Measurements from ENCODE around the gene KLHL8.

The KLHL8 gene

DNA sequence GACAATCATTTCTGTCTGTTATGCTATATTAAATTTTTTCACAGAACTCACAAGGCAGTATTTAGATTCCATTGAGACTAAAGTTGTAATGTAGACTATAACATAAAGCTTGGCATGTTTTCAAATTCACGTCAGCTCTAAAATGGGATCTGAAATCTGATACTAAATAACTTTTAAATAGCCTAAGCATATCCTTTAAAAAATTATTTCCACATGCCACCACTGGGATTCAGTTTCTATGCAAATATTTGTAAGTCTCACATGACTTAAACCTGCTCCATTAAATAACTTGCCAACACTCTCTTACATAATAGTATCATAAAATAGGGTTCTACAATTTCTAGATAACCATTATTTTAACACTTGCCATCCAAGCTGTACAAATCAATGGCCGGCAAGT lies 32.4 kb downstream of the KLHL8 start:
- no peaks in the 10 kb centered on the region for H3K36me3 Mint-ChIP-seq (ENCODE audit: insufficient read depth)
- ATAC-seq (replicated peaks) (no peak), DNase-seq (no peak)
- H3K4me3 Mint-ChIP-seq: no peak overlapping the region
- no peak overlapping the region for H3K27ac Mint-ChIP-seq
- H3K27me3 Mint-ChIP-seq: no peaks in the 10 kb centered on the region
- H3K4me1 Mint-ChIP-seq (ENCODE audit: low read depth in 2 of 2): no peaks in the 10 kb centered on the region
- H3K9me3 Mint-ChIP-seq: no peaks in the 10 kb centered on the region

- Mint-ChIP-seq H3K27ac (no peak overlapping the region), H3K4me1 (ENCODE audit: low read depth in 2 of 2) (no peaks in the 10 kb centered on the region), H3K36me3 (ENCODE audit: insufficient read depth) (peaks cover 4% of the 10 kb centered on the region), H3K9me3 (no peaks in the 10 kb centered on the region), H3K27me3 (no peaks in the 10 kb centered on the region), H3K4me3 (no peak overlapping the region)
- ATAC-seq (replicated peaks) (no peak), DNase-seq (no peak)
Observed at GRCh38 chr4:87185146-87185870, 35.1 kb downstream of the KLHL8 start.

- no peaks in the 10 kb centered on the region for H3K27me3 Mint-ChIP-seq
- no peak for ATAC-seq (replicated peaks)
- peaks cover 8% of the 10 kb centered on the region for H3K36me3 Mint-ChIP-seq (ENCODE audit: insufficient read depth)
- no peaks in the 10 kb centered on the region for H3K4me1 Mint-ChIP-seq (ENCODE audit: low read depth in 2 of 2)
- H3K27ac Mint-ChIP-seq: no peak overlapping the region
- no peaks in the 10 kb centered on the region for H3K9me3 Mint-ChIP-seq
- DNase-seq: no peak
- H3K4me3 Mint-ChIP-seq: no peak overlapping the region
Observed at GRCh38 chr4:87180767-87181166, 39.7 kb downstream of the KLHL8 start.

GRCh38 chr4:87179751-87180150 lies 40.7 kb downstream of the KLHL8 start:
- Mint-ChIP-seq H3K36me3 (ENCODE audit: insufficient read depth) (peaks cover 11% of the 10 kb centered on the region), H3K9me3 (no peaks in the 10 kb centered on the region), H3K27me3 (no peaks in the 10 kb centered on the region), H3K27ac (no peak overlapping the region), H3K4me1 (ENCODE audit: low read depth in 2 of 2) (no peaks in the 10 kb centered on the region), H3K4me3 (no peak overlapping the region)
- no peak for DNase-seq
- no peak for ATAC-seq (replicated peaks)

GRCh38 chr4:87174672-87175071 lies 45.7 kb downstream of the KLHL8 start:
- no peak for ATAC-seq (replicated peaks)
- no peak for DNase-seq
- H3K4me1 Mint-ChIP-seq (ENCODE audit: low read depth in 2 of 2): no peaks in the 10 kb centered on the region

DNA sequence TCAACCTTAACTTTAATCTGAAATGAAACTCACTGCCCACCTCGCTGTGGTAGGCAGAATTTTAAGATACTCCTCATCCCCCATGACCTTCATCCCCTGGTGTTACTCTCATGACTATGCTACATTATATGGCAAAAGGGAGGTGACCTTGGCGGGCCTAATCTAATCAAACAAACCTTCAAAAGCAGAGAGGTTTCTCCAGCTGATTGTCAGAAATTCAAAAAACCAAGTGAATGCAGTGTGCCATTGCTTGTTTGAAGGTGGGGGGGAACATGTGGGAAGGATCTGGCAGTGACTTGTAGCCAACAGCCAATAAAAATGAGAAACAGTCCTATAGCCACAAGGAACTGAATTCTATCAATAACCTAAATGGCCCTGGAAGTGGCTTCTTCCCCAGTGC lies 48.5 kb downstream of the KLHL8 start:
- no peaks in the 10 kb centered on the region for H3K9me3 Mint-ChIP-seq
- no peaks in the 10 kb centered on the region for H3K27me3 Mint-ChIP-seq
- H3K27ac Mint-ChIP-seq: no peak overlapping the region
- no peak for ATAC-seq (replicated peaks)
- peaks cover 7% of the 10 kb centered on the region for H3K36me3 Mint-ChIP-seq (ENCODE audit: insufficient read depth)
- no peak for DNase-seq
- no peak overlapping the region for H3K4me3 Mint-ChIP-seq
- H3K4me1 Mint-ChIP-seq (ENCODE audit: low read depth in 2 of 2): no peaks in the 10 kb centered on the region

More at GRCh38 chr4:87174672-87175071, 45.7 kb downstream of the KLHL8 start:
- no peaks in the 10 kb centered on the region for H3K27me3 Mint-ChIP-seq
- H3K4me3 Mint-ChIP-seq: no peak overlapping the region
- H3K36me3 Mint-ChIP-seq (ENCODE audit: insufficient read depth): peaks cover 8% of the 10 kb centered on the region
- no peak overlapping the region for H3K27ac Mint-ChIP-seq
- no peaks in the 10 kb centered on the region for H3K9me3 Mint-ChIP-seq

DNA sequence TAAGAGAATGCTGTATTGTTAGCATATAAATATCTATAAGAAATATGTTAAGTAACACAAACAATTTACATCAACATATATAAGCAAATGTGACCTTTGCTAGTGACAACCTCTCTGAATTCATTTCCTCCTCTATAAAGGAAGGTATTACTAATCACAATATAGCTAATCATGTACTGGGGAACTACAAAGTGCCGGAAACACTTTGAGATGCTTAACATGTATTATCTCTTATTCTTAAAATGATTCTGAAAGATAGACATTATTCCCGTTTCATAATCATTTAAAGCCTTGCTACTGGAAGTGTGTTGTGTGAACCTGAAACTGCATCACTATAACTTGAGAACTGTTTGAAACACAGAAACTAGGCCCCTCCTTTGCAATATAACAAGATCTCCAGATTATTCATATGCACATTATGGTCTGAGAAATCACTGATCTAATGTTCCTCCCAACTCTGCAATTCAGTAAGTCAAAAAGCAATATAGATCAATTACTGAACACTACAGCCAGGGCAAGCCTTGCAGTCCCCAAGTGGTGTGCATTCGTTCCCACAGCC lies 54.0 kb downstream of the KLHL8 start:
- Mint-ChIP-seq H3K4me1 (ENCODE audit: low read depth in 2 of 2) (no peaks in the 10 kb centered on the region), H3K4me3 (no peak overlapping the region), H3K9me3 (no peaks in the 10 kb centered on the region), H3K36me3 (ENCODE audit: insufficient read depth) (peaks cover 16% of the 10 kb centered on the region), H3K27me3 (no peaks in the 10 kb centered on the region), H3K27ac (no peak overlapping the region)
- DNase-seq (no peak), ATAC-seq (replicated peaks) (no peak)

DNA sequence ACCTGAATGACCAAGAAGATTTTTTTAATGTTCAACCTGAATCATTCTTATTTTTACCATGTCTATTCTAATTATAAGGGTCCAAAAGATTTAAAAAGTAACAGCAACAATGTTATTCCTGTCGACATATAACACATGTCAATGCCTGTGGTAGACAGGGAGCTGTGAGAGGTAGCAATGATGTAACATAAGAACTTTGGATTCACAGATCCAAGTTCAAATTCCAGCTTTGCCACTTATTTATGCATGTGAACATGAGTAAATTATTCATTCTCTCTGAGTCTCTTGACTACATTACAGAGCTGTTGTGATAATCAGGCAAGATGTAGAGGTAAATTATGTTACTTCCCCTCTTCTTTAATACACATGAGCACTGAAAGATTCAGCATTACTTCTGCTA lies 54.5 kb downstream of the KLHL8 start:
- ATAC-seq (replicated peaks): no peak
- DNase-seq: no peak
- H3K4me1 Mint-ChIP-seq (ENCODE audit: low read depth in 2 of 2): no peaks in the 10 kb centered on the region
- H3K27ac Mint-ChIP-seq: no peak overlapping the region
- H3K36me3 Mint-ChIP-seq (ENCODE audit: insufficient read depth): peaks cover 16% of the 10 kb centered on the region
- no peaks in the 10 kb centered on the region for H3K9me3 Mint-ChIP-seq
- H3K4me3 Mint-ChIP-seq: no peak overlapping the region
- H3K27me3 Mint-ChIP-seq: no peaks in the 10 kb centered on the region

- Mint-ChIP-seq H3K27ac (no peak overlapping the region), H3K27me3 (no peaks in the 10 kb centered on the region), H3K36me3 (ENCODE audit: insufficient read depth) (peaks cover 8% of the 10 kb centered on the region), H3K4me3 (no peak overlapping the region), H3K4me1 (ENCODE audit: low read depth in 2 of 2) (no peaks in the 10 kb centered on the region), H3K9me3 (no peaks in the 10 kb centered on the region)
- ATAC-seq (replicated peaks): no peak
- no peak for DNase-seq
Observed at GRCh38 chr4:87153078-87153870, 67.1 kb downstream of the KLHL8 start.

DNA sequence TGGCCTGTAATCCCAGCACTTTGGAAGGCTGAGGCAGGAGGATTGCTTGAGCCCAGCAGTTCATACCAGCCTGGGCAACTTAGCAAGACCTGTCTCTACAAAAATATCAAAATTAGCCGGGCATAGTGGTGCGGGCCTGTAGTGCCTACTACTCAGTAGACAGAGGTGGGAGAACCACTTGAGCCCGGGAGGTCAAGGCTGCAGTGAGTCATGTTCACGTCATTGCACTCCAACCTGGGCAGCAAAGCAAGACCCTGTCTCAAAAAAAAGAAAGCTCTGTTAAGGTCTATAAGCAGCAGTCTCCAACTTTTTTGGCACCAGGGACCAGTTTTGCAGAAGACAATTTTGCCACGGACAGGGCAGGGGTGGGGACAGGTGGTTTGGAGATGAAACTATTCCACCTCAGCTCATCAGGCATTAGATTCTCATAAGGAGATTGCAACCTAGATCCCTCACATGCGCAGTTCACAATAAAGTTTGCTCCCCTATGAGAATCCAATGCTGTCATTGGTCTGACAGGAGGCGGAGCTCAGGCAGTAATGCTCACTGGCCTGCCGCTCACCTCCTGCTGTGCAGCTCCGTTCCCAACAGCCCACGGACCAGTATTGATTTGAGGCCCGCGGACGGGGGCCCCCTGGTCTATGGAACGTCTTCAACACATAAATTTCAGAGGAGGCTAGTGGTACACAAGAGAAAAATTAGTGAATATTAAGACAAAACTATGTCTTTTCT lies 67.9 kb downstream of the KLHL8 start:
- Mint-ChIP-seq H3K9me3 (no peaks in the 10 kb centered on the region), H3K4me3 (no peak overlapping the region), H3K4me1 (ENCODE audit: low read depth in 2 of 2) (no peaks in the 10 kb centered on the region), H3K27me3 (no peaks in the 10 kb centered on the region), H3K36me3 (ENCODE audit: insufficient read depth) (peaks cover 8% of the 10 kb centered on the region), H3K27ac (no peak overlapping the region)
- no peak for DNase-seq
- ATAC-seq (replicated peaks): no peak

DNA sequence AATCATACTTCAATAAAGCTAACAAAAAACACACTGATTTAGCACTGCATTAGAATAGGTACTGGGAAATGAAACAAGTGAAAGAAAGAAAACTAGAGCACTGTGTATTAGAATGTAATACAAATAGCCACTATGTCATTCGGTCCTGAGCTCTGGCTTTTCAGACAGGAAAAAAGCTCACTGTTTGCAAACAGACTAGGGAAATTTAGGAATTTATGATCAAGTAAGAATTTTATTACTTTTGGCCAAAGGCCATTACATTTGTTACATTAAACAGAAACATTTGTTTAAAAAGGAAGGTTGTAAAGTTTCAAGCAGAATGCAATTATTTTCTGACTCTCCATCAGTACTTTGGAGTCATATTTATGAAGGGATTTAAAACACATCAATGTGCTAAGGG lies 68.7 kb downstream of the KLHL8 start:
- no peak overlapping the region for H3K4me3 Mint-ChIP-seq
- no peaks in the 10 kb centered on the region for H3K9me3 Mint-ChIP-seq
- DNase-seq (no peak), ATAC-seq (replicated peaks) (no peak)
- no peaks in the 10 kb centered on the region for H3K4me1 Mint-ChIP-seq (ENCODE audit: low read depth in 2 of 2)
- peaks cover 8% of the 10 kb centered on the region for H3K36me3 Mint-ChIP-seq (ENCODE audit: insufficient read depth)
- no peaks in the 10 kb centered on the region for H3K27me3 Mint-ChIP-seq
- no peak overlapping the region for H3K27ac Mint-ChIP-seq

- peak; percentile 85 for ATAC-seq (replicated peaks)
- DNase-seq: peak; percentile 59 to 61 (median 59)
- Mint-ChIP-seq H3K27me3 (no peaks in the 10 kb centered on the region), H3K4me1 (ENCODE audit: low read depth in 2 of 2) (no peaks in the 10 kb centered on the region), H3K9me3 (no peaks in the 10 kb centered on the region), H3K4me3 (no peak overlapping the region), H3K36me3 (ENCODE audit: insufficient read depth) (peaks cover 6% of the 10 kb centered on the region), H3K27ac (peak overlapping the region in 1 of 2 donors; percentile 15)
Observed at GRCh38 chr4:87150498-87151261, 69.7 kb downstream of the KLHL8 start.

- Mint-ChIP-seq H3K27me3 (no peaks in the 10 kb centered on the region), H3K36me3 (ENCODE audit: insufficient read depth) (peaks cover 13% of the 10 kb centered on the region), H3K4me3 (no peak overlapping the region), H3K9me3 (no peaks in the 10 kb centered on the region), H3K4me1 (ENCODE audit: low read depth in 2 of 2) (no peaks in the 10 kb centered on the region), H3K27ac (peak overlapping the region in 1 of 2 donors; percentile 41)
- no peak for DNase-seq
- ATAC-seq (replicated peaks): no peak
Observed at GRCh38 chr4:87147116-87147515, 73.3 kb downstream of the KLHL8 start.
